HCT116 (cell line): Measurements from ENCODE around the gene CCDC154. TPM values are rescaled to one million over a fixed set of nuclear protein-coding genes. Genes with fewer than 3 reads are reported as not detected.

Experiments
- ATAC-seq: fragments of 200-7000 bp; cut with Tn5 transposase; 2 replicates; pipeline ENCODE4 v1.9.1; 2020; ENCODE audit warnings: mild to moderate bottlenecking, moderate library complexity
- BruUV-seq: library from RNA; stranded (reverse); fragments of 400-500 nt; replicated peaks from 2 replicates; lab custom pipeline; 2021; lab: Mats Ljungman, UMichigan
- CTCF ChIA-PET: fragments of 300-600 bp; sonication (Branson Sonifier 250); formaldehyde crosslinking; loops from one replicate; lab custom pipeline; 2021; ENCODE audit warnings: antibody characterized with exemption; lab: Charles Lee
- POLR2A ChIA-PET: fragments of 300-600, 350-600 bp; sonication (Branson Sonifier 250); formaldehyde crosslinking; loops from one replicate; lab custom pipeline; 2021; ENCODE audit warnings: antibody characterized with exemption; lab: Charles Lee
- RAD21 ChIA-PET, 2 experiments: fragments of 300-600 bp; sonication (Branson Sonifier 250); formaldehyde crosslinking; loops; one replicate each; lab custom pipeline; 2023; ENCODE audit warnings: low total read pairs in 2 of 2; ENCODE audit not compliant: uncharacterized antibody in 2 of 2, unreplicated experiment in 2 of 2, low non-redundant PET in 1 of 2; lab: Charles Lee
- DNase-seq: peaks from one replicate; pipeline ENCODE4 v3.0.0-alpha.2; 2010; ENCODE audit warnings: low read depth, low spot score
- H2AFZ ChIP-seq: fragments of 200-600 bp; shearing (Covaris generic), sonication (generic); 2 replicates; pipeline ENCODE4 v1.6.1; 2017; ENCODE audit warnings: low read depth, mixed run types, mixed read lengths, antibody characterized with exemption, low read length; ENCODE audit not compliant: poor library complexity, severe bottlenecking
- H3K27ac ChIP-seq: 2 replicates; pipeline ENCODE4 v1.5.1; 2012; ENCODE audit warnings: low read depth, low read length
- H3K27me3 ChIP-seq: fragments of 200-600 bp; sonication (generic); 2 replicates; pipeline ENCODE4 v1.6.1; 2016; ENCODE audit warnings: mixed run types, low read length, mixed read lengths; ENCODE audit not compliant: insufficient read depth
- H3K36me3 ChIP-seq, 2 experiments: fragments of 200-500 bp in 1 of 2; fragments of 200-600 bp in 1 of 2; sonication (Bioruptor generic) in 1 of 2; sonication (generic) in 1 of 2; 2 replicates each; pipeline versions ENCODE4 v1.5.1 to v1.6.1; 2014 to 2016; ENCODE audit warnings: low read length in 2 of 2, inconsistent platforms in 1 of 2, mixed read lengths in 1 of 2, mixed run types in 1 of 2; ENCODE audit not compliant: insufficient read depth in 2 of 2, control insufficient read depth in 1 of 2
- H3K4me1 ChIP-seq, 2 experiments: fragments of 200-600 bp in 1 of 2; sonication (generic) in 1 of 2; 2 replicates each; pipeline versions ENCODE4 v1.5.1 to v1.6.1; 2012 to 2017; ENCODE audit warnings: low read length in 2 of 2, inconsistent platforms in 1 of 2, mild to moderate bottlenecking in 1 of 2, mixed read lengths in 1 of 2, mixed run types in 1 of 2, moderate library complexity in 1 of 2; ENCODE audit not compliant: insufficient read depth in 2 of 2, control insufficient read depth in 1 of 2
- H3K4me2 ChIP-seq: fragments of 200-600 bp; sonication (generic); 2 replicates; pipeline ENCODE4 v1.6.1; 2017; ENCODE audit warnings: mixed run types, low read length, mixed read lengths
- H3K4me3 ChIP-seq, 2 experiments: fragments of 200-600 bp in 1 of 2; sonication (generic) in 1 of 2; replicated peaks in 1 of 2; 2 replicates each; pipeline ENCODE4 v1.5.1; 2011 to 2016; ENCODE audit warnings: low read length in 2 of 2, control low read depth in 1 of 2, low read depth in 1 of 2, mild to moderate bottlenecking in 1 of 2, mixed read lengths in 1 of 2, mixed run types in 1 of 2
- H3K79me2 ChIP-seq: fragments of 200-600 bp; sonication (generic); 2 replicates; pipeline ENCODE4 v1.6.1; 2017; ENCODE audit warnings: mild to moderate bottlenecking, mixed run types, low read length, moderate library complexity, mixed read lengths; ENCODE audit not compliant: insufficient read depth
- H3K9ac ChIP-seq: fragments of 200-600 bp; sonication (generic); 2 replicates; pipeline ENCODE4 v1.6.1; 2016; ENCODE audit warnings: low read length, mixed read lengths
- H3K9me2 ChIP-seq: fragments of 200-600 bp; sonication (generic), shearing (Covaris generic); 2 replicates; pipeline ENCODE4 v1.6.1; 2017; ENCODE audit warnings: mixed run types, mild to moderate bottlenecking, moderate library complexity; ENCODE audit not compliant: insufficient read depth
- H3K9me3 ChIP-seq, 2 experiments: fragments of 200-500 bp in 1 of 2; fragments of 200-600 bp in 1 of 2; sonication (Bioruptor generic) in 1 of 2; sonication (generic) in 1 of 2; 2 replicates each; pipeline ENCODE4 v1.6.1; 2014 to 2017; ENCODE audit warnings: low read length in 2 of 2, mixed read lengths in 2 of 2, inconsistent platforms in 1 of 2, low read depth in 1 of 2, mild to moderate bottlenecking in 1 of 2, mixed run types in 1 of 2, moderate library complexity in 1 of 2; ENCODE audit not compliant: control insufficient read depth in 1 of 2, insufficient read depth in 1 of 2
- H4K20me1 ChIP-seq: fragments of 200-600 bp; sonication (generic), shearing (Covaris generic); 2 replicates; pipeline ENCODE4 v1.6.1; 2017; ENCODE audit warnings: mixed run types, mild to moderate bottlenecking, moderate library complexity; ENCODE audit not compliant: insufficient read depth
- CBX3 ChIP-seq: IDR thresholded peaks from 2 replicates; pipeline ENCODE4 v1.6.1; 2012; ENCODE audit warnings: low read depth
- CEBPB ChIP-seq: IDR thresholded peaks from 2 replicates; pipeline ENCODE4 v1.6.1; 2012; ENCODE audit warnings: low read depth
- EGR1 ChIP-seq: IDR thresholded peaks from 2 replicates; pipeline ENCODE4 v1.6.1; 2012; ENCODE audit warnings: low read depth
- ELF1 ChIP-seq: IDR thresholded peaks from 2 replicates; pipeline ENCODE4 v1.6.1; 2012; ENCODE audit warnings: low read depth, borderline replicate concordance
- POLR2A ChIP-seq: IDR thresholded peaks from 2 replicates; pipeline ENCODE4 v1.7.0; 2011; ENCODE audit warnings: borderline replicate concordance; ENCODE audit not compliant: insufficient read depth, insufficient read length; ENCODE audit errors: extremely low read depth
- POLR2AphosphoS5 ChIP-seq: IDR thresholded peaks from 2 replicates; pipeline ENCODE4 v1.6.1; 2011; ENCODE audit warnings: mild to moderate bottlenecking, low read depth, low read length, moderate library complexity
- RAD21 ChIP-seq: IDR thresholded peaks from 2 replicates; pipeline ENCODE4 v1.6.1; 2012; ENCODE audit warnings: low read depth, mild to moderate bottlenecking
- SIN3A ChIP-seq: IDR thresholded peaks from 2 replicates; pipeline ENCODE4 v1.6.1; 2012; ENCODE audit warnings: low read depth
- SRF ChIP-seq: IDR thresholded peaks from 2 replicates; pipeline ENCODE4 v1.6.1; 2012; ENCODE audit warnings: low read depth
- ZNF274 ChIP-seq: fragments of 200-500 bp; sonication (Bioruptor generic); IDR thresholded peaks from 2 replicates; pipeline ENCODE4 v1.6.1; 2014; ENCODE audit warnings: mild to moderate bottlenecking, low read depth, low read length, inconsistent platforms
- intact Hi-C: fragments of 100-400 bp; cut with micrococcal nuclease; formaldehyde crosslinking; loops from 2 replicates; pipeline ENCODE4 v1.10.0; 2022
- total RNA-seq: library from RNA; stranded (reverse); gene quantifications from one replicate; pipeline ENCODE4 v1.2.1, GENCODE V29; 2021; ENCODE audit not compliant: unreplicated experiment
- TF ChIP-seq, protein P1 (sequence below): IDR thresholded peaks from 2 replicates; pipeline ENCODE4 v1.6.1; 2012; ENCODE audit warnings: low read depth

CCDC154 gene
- total RNA-seq, 1 experiment from 2014 or later = 1.7 TPM

DNA sequence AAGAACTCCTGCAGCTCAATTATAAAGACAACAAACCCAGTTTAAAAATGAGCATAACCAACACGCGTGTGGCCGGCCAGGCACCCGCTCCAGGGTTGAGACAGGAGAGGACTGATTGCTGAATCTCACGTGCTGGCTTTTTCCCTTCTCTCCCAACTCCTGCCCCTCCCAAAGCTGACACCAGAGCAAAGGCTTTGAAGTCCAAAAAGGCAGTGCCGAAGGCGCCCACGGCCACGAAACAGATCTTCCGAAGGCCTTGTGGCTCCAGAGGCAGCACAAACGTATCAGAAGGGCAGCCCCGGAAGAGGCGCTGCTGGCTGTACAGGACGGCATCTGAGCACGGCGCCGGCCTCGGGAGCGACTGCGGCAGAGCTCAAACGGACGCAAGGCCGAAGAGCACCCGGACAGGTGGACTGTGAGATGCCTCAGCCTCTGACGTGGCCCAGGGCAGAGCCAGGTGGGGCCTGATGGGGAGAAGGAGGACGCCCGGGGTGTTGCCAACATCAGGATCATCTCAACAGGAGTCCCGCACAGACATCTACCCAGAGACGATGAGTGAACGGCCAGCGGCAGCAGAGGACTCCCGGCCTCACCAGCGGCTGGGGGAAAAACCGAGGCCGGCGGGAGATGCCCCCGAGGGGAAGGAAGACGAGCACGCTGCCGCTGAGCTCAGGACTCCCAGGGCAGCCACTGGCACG is 20.0 kb upstream of the CCDC154 start:
- Histone ChIP-seq H3K27ac (no peak overlapping the region), H3K79me2 (peaks cover 19% of the 10 kb centered on the region), H2AFZ (no peak overlapping the region), H3K9me3 (no peaks in the 10 kb centered on the region), H3K4me2 (no peak overlapping the region), H3K4me1 (peaks cover 3 to 9% of the 10 kb centered on the region in 2 experiments; a peak in 2 of 4 replicates), H3K27me3 (no peaks in the 10 kb centered on the region), H3K36me3 (no peaks in the 10 kb centered on the region; a peak in 1 of 4 replicates), H3K4me3 (no peak overlapping the region), H3K9ac (no peak overlapping the region), H3K9me2 (no peaks in the 10 kb centered on the region), H4K20me1 (no peaks in the 10 kb centered on the region)
- ATAC-seq (no peak), DNase-seq (no peak)
- intact Hi-C loops = no loop called here
- RAD21 ChIA-PET = no interaction called here
- CTCF ChIA-PET = no interaction called here
- POLR2A ChIA-PET = no interaction called here
- no peak for TF ChIP-seq SIN3A
- no peak for TF ChIP-seq ELF1
- TF ChIP-seq POLR2A = no peak
- no peak for TF ChIP-seq CBX3
- no peak for TF ChIP-seq SRF
- TF ChIP-seq CEBPB = no peak
- TF ChIP-seq ZNF274 = no peak
- TF ChIP-seq RAD21 = no peak
- TF ChIP-seq EGR1 = no peak
- TF ChIP-seq, protein P1, sequence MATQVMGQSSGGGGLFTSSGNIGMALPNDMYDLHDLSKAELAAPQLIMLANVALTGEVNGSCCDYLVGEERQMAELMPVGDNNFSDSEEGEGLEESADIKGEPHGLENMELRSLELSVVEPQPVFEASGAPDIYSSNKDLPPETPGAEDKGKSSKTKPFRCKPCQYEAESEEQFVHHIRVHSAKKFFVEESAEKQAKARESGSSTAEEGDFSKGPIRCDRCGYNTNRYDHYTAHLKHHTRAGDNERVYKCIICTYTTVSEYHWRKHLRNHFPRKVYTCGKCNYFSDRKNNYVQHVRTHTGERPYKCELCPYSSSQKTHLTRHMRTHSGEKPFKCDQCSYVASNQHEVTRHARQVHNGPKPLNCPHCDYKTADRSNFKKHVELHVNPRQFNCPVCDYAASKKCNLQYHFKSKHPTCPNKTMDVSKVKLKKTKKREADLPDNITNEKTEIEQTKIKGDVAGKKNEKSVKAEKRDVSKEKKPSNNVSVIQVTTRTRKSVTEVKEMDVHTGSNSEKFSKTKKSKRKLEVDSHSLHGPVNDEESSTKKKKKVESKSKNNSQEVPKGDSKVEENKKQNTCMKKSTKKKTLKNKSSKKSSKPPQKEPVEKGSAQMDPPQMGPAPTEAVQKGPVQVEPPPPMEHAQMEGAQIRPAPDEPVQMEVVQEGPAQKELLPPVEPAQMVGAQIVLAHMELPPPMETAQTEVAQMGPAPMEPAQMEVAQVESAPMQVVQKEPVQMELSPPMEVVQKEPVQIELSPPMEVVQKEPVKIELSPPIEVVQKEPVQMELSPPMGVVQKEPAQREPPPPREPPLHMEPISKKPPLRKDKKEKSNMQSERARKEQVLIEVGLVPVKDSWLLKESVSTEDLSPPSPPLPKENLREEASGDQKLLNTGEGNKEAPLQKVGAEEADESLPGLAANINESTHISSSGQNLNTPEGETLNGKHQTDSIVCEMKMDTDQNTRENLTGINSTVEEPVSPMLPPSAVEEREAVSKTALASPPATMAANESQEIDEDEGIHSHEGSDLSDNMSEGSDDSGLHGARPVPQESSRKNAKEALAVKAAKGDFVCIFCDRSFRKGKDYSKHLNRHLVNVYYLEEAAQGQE = no peak
- TF ChIP-seq POLR2AphosphoS5 = no peak
- no TSS peak for BruUV-seq
